MM.1S (cell line): ENCODE data around the gene FUOM.

Experiments
- DNase-seq: peaks from one replicate; pipeline ENCODE4 v3.0.0-alpha.2; 2015
- H2AFZ ChIP-seq: fragments of 300-600 bp; sonication (generic); 2 replicates; pipeline ENCODE4 v1.6.0; 2016; ENCODE audit warnings: antibody characterized with exemption, low read length
- H3F3A ChIP-seq: fragments of 300-600 bp; sonication (generic); 2 replicates; pipeline ENCODE4 v1.6.1; 2016; ENCODE audit warnings: mild to moderate bottlenecking, antibody characterized with exemption, low read length, moderate library complexity, mixed read lengths; ENCODE audit not compliant: insufficient read depth
- H3K27ac ChIP-seq: fragments of 300-600 bp; sonication (generic); 2 replicates; pipeline ENCODE4 v1.5.1; 2016; ENCODE audit warnings: mild to moderate bottlenecking, low read length
- H3K27me3 ChIP-seq: fragments of 300-600 bp; sonication (generic); replicated peaks from 2 replicates; pipeline ENCODE4 v1.6.0; 2016; ENCODE audit warnings: low read length; ENCODE audit not compliant: insufficient read depth
- H3K36me3 ChIP-seq: fragments of 300-600 bp; sonication (generic); replicated peaks from 2 replicates; pipeline ENCODE4 v1.6.1; 2016; ENCODE audit warnings: mild to moderate bottlenecking, low read length, mixed read lengths; ENCODE audit not compliant: insufficient read depth
- H3K4me1 ChIP-seq: fragments of 300-600 bp; sonication (generic); 2 replicates; pipeline ENCODE4 v1.6.1; 2016; ENCODE audit warnings: low read length, mixed read lengths
- H3K4me2 ChIP-seq: fragments of 300-600 bp; sonication (generic); 2 replicates; pipeline ENCODE4 v1.6.0; 2016; ENCODE audit warnings: low read depth, low read length
- H3K4me3 ChIP-seq: fragments of 300-600 bp; sonication (generic); 2 replicates; pipeline ENCODE4 v1.5.1; 2016; ENCODE audit warnings: low read length, mixed read lengths
- H3K79me2 ChIP-seq: fragments of 300-600 bp; sonication (generic); 2 replicates; pipeline ENCODE4 v1.6.1; 2016; ENCODE audit warnings: mixed run types, low read length, mixed read lengths
- H3K9ac ChIP-seq: fragments of 300-600 bp; sonication (generic); 2 replicates; pipeline ENCODE4 v1.6.1; 2016; ENCODE audit warnings: low read length, mixed read lengths
- H3K9me2 ChIP-seq: fragments of 300-600 bp; sonication (generic); replicated peaks from 2 replicates; pipeline ENCODE4 v1.6.1; 2016; ENCODE audit warnings: mild to moderate bottlenecking, low read length, mixed read lengths; ENCODE audit not compliant: insufficient read depth
- H3K9me3 ChIP-seq: fragments of 300-600 bp; sonication (generic); replicated peaks from 2 replicates; pipeline ENCODE4 v1.6.1; 2016; ENCODE audit warnings: mild to moderate bottlenecking, low read length, mixed read lengths; ENCODE audit not compliant: insufficient read depth
- H4K20me1 ChIP-seq: fragments of 300-600 bp; sonication (generic); 2 replicates; pipeline ENCODE4 v1.6.1; 2016; ENCODE audit warnings: mild to moderate bottlenecking, low read length, moderate library complexity, mixed read lengths; ENCODE audit not compliant: insufficient read depth
- CTCF ChIP-seq: fragments of 300-600 bp; sonication (generic); IDR thresholded peaks from 2 replicates; pipeline ENCODE4 v1.5.1; 2016; ENCODE audit warnings: antibody characterized with exemption, low read length, mixed read lengths
- EZH2 ChIP-seq: fragments of 300-600 bp; sonication (generic); optimal IDR thresholded peaks from 2 replicates; pipeline ENCODE3; 2017; ENCODE audit warnings: low read depth, mild to moderate bottlenecking, antibody characterized with exemption, low read length, mixed read lengths
- EZH2phosphoT487 ChIP-seq: fragments of 300-600 bp; sonication (generic); IDR thresholded peaks from 2 replicates; pipeline ENCODE4 v1.6.1; 2018; ENCODE audit warnings: antibody characterized with exemption, low read length

The FUOM gene

GRCh38 chr10:133357285-133358161, at the start of gene FUOM:
Gene FUOM (minus strand): TSS chr10:133358019. CDS start chr10:133358007, 12 bp downstream.
- peak within 1 kb of the TSS; percentile 38 for H2AFZ ChIP-seq
- no peaks in the 10 kb centered on the region for H3K9me3 ChIP-seq
- no peaks in the 10 kb centered on the region for H3K36me3 ChIP-seq
- no peaks in the 10 kb centered on the region for H3K9me2 ChIP-seq
- H3K9ac ChIP-seq = no peak within 1 kb of the TSS; the same call in 1 of the 2 replicates
- H3K27ac ChIP-seq = no peak within 1 kb of the TSS
- H3F3A ChIP-seq = no peaks in the 10 kb centered on the region
- H3K79me2 ChIP-seq = no peaks in the 10 kb centered on the region
- no peaks in the 10 kb centered on the region for H3K4me1 ChIP-seq
- H3K4me2 ChIP-seq = peak within 1 kb of the TSS; percentile 65
- H3K27me3 ChIP-seq = peaks cover 12% of the 10 kb centered on the region
- peak within 1 kb of the TSS; percentile 36; the same call in 1 of the 2 replicates for H3K4me3 ChIP-seq
- TF ChIP-seq EZH2phosphoT487 = no peak
- no peak for TF ChIP-seq CTCF
- TF ChIP-seq EZH2 = no peak
- DNase-seq = no peak
- H4K20me1 ChIP-seq = no peaks in the 10 kb centered on the region

GRCh38 chr10:133405844-133406527, 48.2 kb upstream of the FUOM start:
- H3K4me1 ChIP-seq = peaks cover 15% of the 10 kb centered on the region
- H3K27me3 ChIP-seq = no peaks in the 10 kb centered on the region
- no peak overlapping the region for H3K27ac ChIP-seq
- no peaks in the 10 kb centered on the region for H3K9me2 ChIP-seq
- TF ChIP-seq EZH2 (no peak), CTCF (no peak), EZH2phosphoT487 (no peak)
- H3F3A ChIP-seq = peaks cover 7% of the 10 kb centered on the region; the same call in 1 of the 2 replicates
- no peak overlapping the region for H3K9ac ChIP-seq
- H4K20me1 ChIP-seq = no peaks in the 10 kb centered on the region
- H3K9me3 ChIP-seq = no peaks in the 10 kb centered on the region
- no peak overlapping the region for H3K4me2 ChIP-seq
- no peak for DNase-seq
- H3K4me3 ChIP-seq = no peak overlapping the region
- no peak overlapping the region for H2AFZ ChIP-seq
- H3K36me3 ChIP-seq = peaks cover 10% of the 10 kb centered on the region; the same call in 1 of the 2 replicates
- peaks cover 81% of the 10 kb centered on the region for H3K79me2 ChIP-seq

GRCh38 chr10:133405272-133405671, 47.5 kb upstream of the FUOM start:
- peaks cover 10% of the 10 kb centered on the region; the same call in 1 of the 2 replicates for H3K36me3 ChIP-seq
- no peak for DNase-seq
- H3K9me2 ChIP-seq = no peaks in the 10 kb centered on the region
- no peak overlapping the region for H2AFZ ChIP-seq
- no peaks in the 10 kb centered on the region for H3K27me3 ChIP-seq
- no peaks in the 10 kb centered on the region for H4K20me1 ChIP-seq
- no peak overlapping the region for H3K27ac ChIP-seq
- H3F3A ChIP-seq = peaks cover 14% of the 10 kb centered on the region
- no peak overlapping the region for H3K4me2 ChIP-seq
- peaks cover 21% of the 10 kb centered on the region for H3K4me1 ChIP-seq
- peaks cover 74% of the 10 kb centered on the region for H3K79me2 ChIP-seq
- H3K9ac ChIP-seq = no peak overlapping the region
- H3K4me3 ChIP-seq = no peak overlapping the region
- H3K9me3 ChIP-seq = no peaks in the 10 kb centered on the region
- TF ChIP-seq EZH2phosphoT487 (no peak), EZH2 (no peak), CTCF (no peak)
